ENCODE data around the gene RNF114.

DNA sequence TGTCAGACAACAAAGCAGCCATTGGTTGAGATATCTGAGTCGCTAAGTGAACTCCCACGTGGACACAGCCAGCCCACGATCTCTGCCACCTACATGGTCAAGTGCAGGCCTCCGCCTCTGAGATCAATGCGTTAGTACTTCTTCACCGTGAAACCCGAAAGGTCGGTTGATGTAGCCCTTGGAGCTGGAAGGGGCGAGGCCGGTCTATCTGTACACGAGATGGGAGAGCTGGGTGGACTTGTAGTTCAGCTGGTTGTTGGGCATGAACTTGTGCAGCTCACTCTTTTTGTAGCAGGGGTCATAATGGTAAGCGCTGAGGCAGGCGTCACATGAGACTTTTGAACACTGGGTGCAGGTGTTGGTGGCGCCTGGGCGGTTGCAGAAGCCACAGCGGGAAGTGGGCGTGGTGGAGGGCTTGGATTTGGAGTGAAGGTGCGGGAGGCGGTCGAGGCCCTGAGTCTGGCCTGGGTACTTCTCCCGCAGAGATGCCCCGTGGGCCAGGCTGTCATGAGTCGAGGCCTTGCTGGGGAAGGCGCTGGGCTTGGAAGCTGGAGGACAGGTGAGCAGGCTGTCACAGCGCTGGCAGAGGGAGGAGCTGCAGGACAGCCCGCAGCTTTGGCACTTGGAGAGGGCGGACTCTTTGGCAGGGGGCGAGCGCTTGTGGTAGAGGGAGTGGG lies 30.6 kb upstream of the RNF114 start:
- TF ChIP-seq CTCF (IDR thresholded peaks at IDR 0.05; ENCODE audit: insufficient read depth, low read depth, low read length) (no peak), EZH2 (IDR thresholded peaks at IDR 0.05; ENCODE audit: insufficient read depth, low read length) (no peak)
